IPS-NIHi11 (cell line): Measurements from ENCODE around the gene COL5A1.
"Not testable (repeated sequence)": the region's sequence is repeated elsewhere in the genome, so short reads cannot be mapped to it uniquely, and the experiment has no call there.

ENCODE experiments used
- DNase-seq: peaks from one replicate; pipeline ENCODE4 v3.0.0; 2012; ENCODE audit warnings: mixed read lengths, low spot score

The COL5A1 gene

GRCh38 chr9:134838651-134839454 lies 197.2 kb downstream of the COL5A1 start:
- DNase-seq = no peak

- peak; percentile 80 for DNase-seq
Observed at GRCh38 chr9:134839455-134840125, 198.0 kb downstream of the COL5A1 start.

DNA sequence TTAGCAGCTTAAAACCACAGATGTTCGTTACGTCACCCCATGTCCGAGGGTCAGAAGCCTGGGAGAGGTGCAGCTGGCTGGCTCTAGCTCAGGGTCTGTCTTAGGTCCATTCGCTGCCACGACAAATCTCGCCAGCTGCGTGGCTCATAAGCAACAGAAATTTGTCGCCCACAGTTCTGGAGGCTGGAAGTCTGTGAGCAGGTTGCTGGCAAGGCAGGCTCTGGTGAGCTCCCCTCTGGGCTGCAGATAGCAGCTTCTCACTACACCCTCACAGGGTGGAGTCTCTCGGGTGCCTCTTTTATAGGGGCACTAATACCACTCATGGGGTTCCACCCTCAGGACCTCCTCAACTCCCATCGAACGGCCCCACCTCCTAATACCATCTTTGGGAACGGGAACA lies 198.9 kb downstream of the COL5A1 start:
- DNase-seq = no peak

- no peak for DNase-seq
Observed at GRCh38 chr9:134841180-134841904, 199.7 kb downstream of the COL5A1 start.

- no peak for DNase-seq
Observed at GRCh38 chr9:134842321-134842720, 200.7 kb downstream of the COL5A1 start.

DNA sequence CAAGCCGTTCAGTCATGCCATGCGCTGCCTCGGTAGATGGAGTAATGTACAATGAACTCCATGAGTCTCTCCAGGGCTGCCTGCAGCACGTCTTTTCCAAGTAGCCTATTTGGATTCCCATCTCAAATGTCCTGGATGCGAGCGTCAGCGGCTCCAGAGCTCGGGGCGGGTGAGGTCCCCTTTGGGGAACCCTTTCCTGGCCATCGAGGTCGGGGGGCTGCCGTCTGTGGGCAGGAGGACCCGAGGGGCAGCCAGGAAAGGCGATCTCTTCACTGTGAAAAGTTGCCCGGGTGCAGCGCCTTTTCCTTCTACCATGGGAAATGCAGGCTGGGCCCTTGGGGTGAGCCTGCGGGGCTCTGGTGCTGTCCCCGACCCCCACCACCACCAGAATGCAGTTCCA lies 202.1 kb downstream of the COL5A1 start:
- no peak for DNase-seq

- no peak for DNase-seq
Observed at GRCh38 chr9:134844821-134845220, 203.2 kb downstream of the COL5A1 start.

DNA sequence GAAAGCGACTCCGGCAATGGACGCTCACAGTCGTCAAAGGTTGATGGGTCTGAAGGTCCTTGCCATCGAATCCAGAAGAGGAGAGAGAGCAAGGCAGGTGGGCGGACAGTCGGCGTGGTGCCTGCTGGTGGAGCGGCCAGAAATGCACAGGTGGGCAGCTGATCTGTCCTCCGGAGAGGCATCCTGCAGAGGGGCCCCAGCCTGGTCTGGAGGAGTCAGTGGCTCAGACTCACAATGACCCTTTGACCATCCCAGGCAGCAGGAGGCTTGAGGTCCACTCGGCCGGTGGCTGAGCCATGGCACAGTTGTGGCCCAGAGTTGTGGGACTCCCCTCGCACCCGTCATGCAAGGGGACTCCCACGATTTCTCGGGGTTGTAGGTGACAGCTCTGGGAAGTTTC lies 204.6 kb downstream of the COL5A1 start:
- DNase-seq = no peak

DNA sequence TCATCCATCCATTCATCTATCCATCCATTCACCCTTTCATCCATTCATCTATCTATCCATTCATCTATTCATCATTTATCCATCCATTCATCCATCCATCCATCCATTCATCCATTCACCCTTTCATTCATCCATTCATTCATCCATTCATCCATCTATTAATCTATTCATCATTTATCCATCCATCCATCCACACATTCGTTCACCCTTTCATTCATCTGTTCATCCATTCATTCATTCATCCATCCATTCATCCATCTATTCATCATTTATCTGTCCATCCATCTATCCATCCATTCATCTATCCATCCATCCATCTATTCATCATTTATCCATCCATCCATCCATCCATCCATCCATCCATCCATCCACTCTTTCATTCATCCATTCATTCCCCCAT lies 205.1 kb downstream of the COL5A1 start:
- DNase-seq = no peak

- no peak for DNase-seq
Observed at GRCh38 chr9:134847138-134847537, 205.5 kb downstream of the COL5A1 start.

- DNase-seq = no peak
Observed at GRCh38 chr9:134847752-134848432, 206.3 kb downstream of the COL5A1 start.

- DNase-seq = no peak
Observed at GRCh38 chr9:134848504-134848903, 206.9 kb downstream of the COL5A1 start.

DNA sequence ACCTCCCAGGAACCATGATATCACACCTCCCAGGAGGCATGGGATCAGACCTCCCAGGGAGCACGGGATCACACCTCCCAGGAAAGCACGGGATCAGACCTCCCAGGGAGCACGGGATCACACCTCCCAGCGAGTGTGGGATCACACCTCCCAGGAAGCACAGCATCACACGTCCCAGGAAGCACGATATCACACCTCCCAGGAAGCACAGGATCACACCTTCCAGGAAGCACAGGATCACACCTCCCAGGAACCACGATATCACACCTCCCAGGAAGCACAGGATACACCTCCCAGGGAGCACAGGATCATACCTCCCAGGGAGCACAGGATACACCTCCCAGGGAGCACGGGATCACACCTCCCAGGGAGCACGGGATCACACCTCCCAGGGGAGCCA lies 209.0 kb downstream of the COL5A1 start:
- no peak for DNase-seq

DNA sequence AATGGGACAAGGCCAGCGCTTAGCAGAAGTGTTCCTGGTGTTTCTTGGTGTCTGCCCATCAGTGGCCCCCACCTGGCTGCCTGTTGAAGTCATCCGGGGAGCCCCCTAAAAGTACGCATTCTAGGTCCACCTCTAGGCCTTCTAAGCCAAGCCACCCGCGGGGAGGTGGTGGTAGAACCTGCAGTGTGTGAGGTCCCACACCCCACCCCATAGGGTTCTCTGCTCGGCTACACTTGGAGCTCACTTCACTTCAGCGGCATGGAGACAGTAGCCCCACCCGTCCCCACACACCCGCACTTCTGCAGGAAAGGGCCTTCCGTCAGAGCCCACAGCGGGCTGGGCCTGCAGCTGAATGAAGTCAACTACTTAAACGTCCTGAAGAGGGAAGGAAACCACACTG lies 209.4 kb downstream of the COL5A1 start:
- DNase-seq = no peak

DNA sequence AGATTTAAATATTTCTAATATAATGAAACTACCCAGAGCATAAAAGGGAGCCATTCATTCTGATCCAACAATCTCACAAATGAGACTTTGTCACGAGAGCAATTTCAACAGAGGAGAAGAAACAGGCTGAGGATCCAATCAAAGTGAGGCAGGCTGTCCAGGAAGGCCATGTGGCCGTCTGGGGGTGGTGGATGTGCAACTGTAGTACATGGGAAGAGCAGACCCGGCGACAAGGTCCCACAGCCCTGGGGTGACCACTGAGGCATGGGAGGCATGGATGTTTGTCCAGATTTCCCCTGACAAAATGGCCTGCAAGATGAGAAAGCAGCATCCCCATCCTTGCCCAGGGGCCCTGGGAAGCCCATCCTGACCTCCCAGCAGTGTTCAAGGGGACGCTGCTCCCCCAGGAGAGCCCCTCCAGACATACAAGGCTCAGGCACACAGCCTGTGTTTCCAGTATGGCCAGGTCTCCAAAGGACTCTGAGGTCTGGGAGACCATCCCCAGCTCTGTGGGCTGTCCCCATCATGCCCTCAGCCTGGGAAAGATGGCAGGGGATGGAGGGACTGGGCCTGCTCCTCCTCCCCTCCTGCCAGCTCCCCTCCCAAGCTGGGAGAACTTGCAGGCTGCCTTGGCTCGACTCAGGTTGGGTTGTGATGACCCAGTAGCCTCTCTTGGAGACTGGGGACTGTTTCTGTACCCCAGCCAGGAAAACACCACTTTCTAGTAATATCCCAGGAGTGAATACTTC lies 211.5 kb downstream of the COL5A1 start:
- no peak for DNase-seq

DNA sequence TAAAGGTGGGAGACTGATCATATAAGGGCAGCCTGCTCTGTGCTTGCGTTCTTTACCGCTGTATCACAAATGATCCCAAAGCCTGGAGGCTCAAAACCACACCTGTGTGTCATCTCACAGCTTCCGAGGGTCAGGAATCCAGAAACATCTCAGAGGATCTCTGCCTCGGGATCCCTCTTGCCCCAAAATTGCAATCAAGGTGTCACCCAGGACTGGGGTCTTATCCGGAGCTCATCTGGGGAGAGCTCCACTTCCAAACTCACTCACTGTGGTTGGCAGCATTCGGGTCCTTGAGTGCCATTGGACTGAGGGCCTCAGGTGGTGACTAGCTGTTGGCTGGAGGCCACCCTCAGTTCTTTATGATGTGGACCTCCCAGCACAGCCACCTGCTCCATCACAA lies 212.3 kb downstream of the COL5A1 start:
- peak; percentile 7 for DNase-seq

- peak; percentile 10 for DNase-seq
Observed at GRCh38 chr9:134854541-134854981, 213.0 kb downstream of the COL5A1 start.

DNA sequence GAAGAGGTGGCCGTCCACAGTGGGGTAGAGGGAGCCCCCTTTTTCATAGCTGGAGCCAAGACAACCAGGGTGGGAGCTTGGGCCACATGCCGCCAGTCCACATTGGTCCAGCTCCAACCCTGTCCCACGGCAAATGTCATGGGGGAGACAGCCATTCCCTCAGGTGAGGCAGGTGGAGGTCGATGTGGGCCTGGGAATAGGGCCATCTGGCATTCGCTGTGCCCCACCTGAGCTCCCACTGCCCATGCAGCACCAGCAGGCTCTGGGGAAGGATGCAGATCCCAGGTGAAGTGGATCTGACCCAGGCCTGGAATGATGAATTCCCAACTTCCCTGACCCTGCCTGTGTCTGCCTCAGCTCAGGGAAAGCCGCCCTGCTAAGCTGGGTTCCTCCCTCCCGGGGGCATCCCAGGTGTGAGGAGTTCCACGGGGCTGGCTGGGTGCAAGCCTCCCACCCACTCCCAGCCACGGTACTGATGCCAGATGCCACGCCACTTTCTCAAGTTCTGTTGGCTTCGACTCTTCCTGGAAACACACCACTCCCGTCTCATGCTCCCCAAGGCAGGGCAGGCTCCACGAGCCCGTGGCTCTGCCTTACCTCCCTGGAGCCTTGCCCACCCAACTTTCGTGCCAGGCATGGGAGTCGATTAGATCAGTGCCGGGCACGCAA lies 213.8 kb downstream of the COL5A1 start:
- peak; percentile 8 for DNase-seq

GRCh38 chr9:134855900-134856377 lies 214.3 kb downstream of the COL5A1 start:
- DNase-seq = peak; percentile 7

- DNase-seq = not testable (repeated sequence)
Observed at GRCh38 chr9:134857451-134857850, 215.8 kb downstream of the COL5A1 start.
